ELR (cell line): ENCODE results near the gene AURKAIP1.

ENCODE experiments used
- DNase-seq: peaks from one replicate; pipeline ENCODE4 v3.0.0-alpha.2; 2015; ENCODE audit warnings: low read depth

Gene AURKAIP1

DNA sequence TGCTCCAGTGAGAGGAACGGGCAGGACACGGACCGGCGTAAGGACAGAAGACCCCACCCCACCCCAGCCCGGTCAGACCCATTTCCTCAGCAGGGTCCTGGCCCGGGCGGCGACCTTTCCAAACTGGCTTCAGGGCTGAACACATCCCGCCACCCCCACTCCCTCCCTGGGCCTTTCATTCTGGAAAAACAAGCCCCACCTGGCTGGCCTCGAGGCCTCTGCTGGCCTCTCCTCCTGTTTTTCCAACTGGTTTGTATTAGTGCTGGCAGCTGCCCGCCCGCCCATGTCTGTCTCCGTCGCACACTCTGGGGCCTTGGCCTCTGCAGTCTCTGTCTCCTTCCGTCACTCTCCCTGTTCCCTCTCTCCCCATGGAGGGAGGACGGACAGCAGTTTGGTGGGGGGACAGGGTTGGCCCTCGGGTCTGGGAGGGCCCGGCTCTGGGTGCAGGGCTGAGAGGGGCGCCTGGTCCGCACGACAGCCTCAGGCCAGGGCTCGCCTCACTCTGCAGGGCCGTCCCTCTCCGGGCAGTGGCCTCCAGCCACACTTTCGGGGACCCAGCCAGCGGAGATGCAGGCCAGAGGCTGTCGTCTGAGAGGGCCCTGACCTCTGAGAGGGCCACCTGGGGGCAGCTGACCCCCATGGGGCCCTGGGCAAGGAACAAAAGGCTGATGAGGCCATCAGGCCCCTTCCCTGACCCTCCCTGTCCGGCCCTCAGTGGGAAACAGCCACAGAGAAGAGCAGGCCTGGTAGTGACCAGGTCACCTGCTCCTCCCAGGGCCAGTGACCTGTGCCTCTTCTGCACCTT is 15.1 kb downstream of the AURKAIP1 start:
- DNase-seq, result peak; percentile 50

DNA sequence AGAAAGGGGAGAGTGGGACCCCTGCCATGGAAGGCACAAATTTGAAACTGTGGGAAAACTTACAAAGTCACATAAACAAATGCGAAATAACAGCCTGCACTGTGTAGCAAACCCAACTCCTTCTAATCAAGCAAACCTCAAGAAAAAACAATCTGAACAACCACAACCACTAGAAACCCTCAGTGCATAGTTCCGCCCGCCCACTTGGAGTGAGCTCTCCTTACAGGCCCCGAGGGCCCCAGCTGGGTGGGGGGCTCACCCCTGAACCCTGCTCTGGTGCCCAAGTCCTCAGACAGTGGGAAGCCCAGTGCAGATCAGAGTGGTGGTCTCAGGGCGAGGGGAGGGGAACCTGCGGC is 15.7 kb downstream of the AURKAIP1 start:
- peak; percentile 57 for DNase-seq

DNA sequence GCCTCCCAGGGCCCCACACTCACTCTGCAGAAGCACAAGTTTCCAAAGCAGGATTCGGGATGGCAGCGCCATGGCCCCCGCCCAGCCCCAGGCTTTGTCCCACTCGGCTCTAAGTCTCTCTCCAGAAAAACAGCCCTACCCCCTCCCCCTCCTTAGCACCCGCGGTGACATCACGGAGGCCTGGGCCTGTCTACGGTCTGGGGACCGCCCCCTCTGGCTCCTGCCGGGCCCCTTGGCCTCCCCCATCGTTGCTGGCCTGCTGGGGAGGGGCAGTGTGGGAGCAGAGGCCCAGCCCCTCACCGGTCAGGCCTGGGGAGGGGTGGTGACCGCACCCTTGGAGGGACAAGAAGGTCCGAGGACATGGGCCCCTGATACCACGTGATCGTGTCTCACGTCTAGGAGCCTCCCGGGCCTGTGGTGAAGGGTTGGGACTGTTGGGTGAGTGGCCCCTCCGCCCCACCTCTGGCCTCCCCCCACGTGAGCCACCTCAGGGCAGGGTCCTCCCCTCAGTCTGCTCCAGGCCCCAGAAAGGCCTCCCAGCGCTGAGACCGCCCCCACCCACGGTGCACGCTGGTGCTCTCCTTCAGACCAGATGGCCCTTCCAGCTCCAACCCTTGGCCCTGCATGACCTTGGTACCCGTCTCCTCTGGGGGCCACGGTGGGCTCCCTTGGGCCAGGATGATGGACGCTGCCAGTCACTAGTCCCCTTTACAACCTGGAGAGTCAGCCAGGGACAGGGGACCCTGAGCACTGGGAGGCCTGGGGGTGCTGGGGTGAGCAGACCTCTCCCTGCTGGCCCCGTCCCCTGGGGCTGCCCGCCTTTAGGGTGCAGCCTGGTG is 16.4 kb downstream of the AURKAIP1 start, which contains the start of gene MXRA8:
MXRA8 (minus strand) TSS at position 123 of the 839 bp plus-strand sequence; CDS start at position 72, 51 bp downstream.
- peak; percentile 78 for DNase-seq

DNA sequence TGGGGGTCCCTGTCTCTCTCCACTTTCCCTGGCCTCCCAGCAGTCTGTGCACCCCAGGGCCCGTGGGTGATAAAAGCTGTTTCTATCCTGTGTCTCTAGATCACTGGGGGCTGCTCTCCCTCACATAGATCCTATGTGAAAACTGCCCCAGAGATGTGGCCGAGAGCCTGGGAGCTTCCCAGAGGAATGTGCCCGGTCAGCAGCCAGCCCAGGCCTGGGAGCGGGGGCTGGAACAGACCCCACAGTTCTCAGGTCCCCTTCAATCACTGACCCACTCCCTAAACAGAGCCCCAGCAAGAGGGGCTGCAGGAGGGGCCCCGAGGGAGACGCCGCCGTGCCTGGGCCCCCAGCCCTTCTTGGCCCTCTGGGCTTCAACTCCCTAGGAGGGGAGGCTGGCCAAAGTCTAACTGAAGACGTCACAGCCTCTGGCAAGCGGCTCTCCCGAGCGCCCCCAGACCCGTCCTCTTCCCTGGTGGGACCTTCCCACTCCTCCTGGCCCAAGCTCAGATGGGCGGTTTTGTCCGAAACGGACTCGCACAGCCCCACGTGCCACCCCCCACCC is 17.1 kb downstream of the AURKAIP1 start:
- peak; percentile 62 for DNase-seq

DNA sequence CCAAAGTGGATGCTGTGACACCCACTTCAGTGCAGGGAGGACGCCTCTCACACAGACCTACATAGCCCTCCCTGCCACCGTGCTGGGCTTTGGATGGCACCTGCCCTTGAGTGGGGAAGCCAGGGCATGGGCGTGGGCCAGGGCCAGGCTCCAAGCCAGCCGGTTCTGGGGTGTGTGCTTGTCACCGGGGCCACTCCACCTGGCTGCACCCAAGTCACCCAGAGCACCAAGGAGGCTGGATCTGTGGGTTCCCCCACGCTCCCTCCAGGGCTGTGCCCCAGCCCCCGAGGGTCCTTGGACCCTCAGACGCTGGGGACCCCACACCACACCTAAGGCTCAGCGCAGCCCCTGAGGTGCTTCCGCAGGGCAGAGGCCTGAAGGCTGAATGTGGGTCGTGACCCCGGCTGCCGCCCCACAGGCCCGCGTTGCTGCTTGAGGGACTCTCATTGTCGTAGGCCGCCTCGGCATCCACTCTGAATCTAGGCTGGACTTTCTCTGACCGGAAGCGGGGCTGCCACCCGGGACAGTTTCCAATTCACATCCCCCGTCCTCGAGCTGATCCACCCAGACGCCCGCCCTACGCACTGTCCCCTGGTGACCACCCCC is 18.1 kb downstream of the AURKAIP1 start:
- DNase-seq, result peak; percentile 56

DNA sequence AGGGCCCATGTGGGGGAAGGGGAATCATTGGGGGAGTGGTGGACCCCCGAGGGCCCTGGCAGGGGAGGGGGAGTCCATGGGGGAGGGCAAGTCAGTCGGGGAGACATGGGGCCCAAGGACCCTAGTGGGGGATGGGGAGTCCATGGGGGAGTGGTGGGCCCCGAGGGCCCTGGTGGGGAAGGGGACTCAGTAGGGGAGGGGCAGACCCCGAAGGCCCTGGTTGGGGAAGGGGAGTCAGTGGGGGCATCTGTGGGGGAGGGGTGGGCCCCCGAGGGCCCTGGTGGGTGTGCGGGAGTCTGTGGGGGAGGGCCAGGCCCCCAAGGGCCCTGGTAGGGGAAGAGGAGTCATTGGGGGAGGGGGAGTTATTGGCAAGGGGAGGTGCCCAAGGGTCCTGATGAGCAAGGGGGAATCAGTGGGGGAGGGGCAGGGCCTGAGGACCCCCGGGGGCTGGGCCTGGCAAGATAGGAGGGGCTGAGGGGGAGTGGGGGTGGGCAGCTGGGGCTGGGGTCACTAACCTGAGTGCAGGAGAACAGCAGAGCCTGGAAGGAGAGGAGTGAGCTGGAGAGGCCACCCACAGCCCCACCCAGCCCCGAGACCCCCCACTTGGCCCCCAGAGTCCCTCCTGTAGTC is 18.7 kb downstream of the AURKAIP1 start:
- DNase-seq, result no peak

DNA sequence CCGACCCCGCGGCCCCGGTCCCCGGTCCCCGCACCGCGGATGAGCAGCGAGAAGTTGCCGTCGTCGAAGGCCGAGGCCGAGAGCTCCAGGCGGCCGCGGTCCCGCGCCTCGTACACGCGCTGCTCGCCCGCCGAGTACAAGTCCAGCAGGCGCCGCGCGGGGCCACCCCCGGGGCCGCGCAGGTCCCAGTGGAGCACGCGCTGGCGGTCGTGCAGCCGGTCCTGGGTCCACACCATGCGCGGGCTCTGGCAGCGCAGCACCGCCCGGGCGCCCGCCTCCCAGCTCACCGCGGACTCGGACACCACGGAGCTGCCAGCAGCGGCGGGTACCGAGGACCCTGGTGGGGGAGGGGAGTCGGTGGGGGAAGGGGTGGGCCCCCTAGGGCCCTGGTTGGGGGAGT is 19.6 kb downstream of the AURKAIP1 start:
- DNase-seq, result no peak

DNA sequence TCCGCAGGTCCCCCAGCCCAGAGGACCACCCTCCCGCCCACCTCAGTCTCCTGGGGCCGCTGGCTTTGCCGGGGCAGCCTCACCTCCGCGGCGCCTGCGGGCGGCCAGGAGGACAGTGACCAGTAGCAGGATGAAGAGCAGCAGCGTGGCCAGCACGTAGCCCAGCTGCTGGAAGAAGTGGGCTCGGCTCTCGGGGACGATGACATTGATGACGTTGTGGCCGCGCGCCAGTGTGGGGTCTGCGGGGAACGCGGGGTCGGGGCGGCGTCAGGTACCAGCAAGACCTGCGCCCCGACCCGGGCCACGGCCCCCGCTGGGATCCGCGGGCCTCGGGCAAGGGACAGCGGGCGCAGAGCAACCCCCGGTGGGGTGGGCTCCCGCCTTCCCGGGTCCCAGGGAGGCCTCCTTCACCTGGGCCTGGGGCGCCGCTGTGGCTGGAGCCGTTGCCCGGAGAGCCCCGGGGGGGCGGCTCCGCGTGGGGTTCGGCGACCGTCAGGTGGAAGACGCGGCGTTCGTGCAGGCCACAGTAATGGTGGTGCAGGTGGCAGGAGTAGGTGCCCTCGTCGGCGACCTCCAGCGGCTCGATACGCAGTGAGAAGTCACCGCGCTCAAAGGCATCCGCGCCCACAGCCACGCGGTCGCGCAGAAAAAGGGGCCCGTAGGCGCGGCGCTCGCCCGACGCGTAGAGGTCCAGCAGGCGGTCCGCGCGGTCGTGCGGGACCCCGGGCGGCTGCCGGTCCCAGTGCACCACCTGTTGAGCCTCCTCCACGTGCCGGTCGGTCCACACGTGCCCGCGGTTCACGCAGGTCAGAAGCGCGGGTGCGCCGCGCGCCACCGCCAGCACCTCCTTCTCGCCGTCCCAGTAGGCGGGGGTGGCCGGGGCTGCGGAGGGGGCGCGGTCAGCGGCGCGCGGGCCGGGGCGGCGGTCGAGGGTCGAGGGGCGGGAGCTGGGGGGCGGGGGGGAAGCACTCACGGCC is 20.4 kb downstream of the AURKAIP1 start:
- DNase-seq, result no peak

DNA sequence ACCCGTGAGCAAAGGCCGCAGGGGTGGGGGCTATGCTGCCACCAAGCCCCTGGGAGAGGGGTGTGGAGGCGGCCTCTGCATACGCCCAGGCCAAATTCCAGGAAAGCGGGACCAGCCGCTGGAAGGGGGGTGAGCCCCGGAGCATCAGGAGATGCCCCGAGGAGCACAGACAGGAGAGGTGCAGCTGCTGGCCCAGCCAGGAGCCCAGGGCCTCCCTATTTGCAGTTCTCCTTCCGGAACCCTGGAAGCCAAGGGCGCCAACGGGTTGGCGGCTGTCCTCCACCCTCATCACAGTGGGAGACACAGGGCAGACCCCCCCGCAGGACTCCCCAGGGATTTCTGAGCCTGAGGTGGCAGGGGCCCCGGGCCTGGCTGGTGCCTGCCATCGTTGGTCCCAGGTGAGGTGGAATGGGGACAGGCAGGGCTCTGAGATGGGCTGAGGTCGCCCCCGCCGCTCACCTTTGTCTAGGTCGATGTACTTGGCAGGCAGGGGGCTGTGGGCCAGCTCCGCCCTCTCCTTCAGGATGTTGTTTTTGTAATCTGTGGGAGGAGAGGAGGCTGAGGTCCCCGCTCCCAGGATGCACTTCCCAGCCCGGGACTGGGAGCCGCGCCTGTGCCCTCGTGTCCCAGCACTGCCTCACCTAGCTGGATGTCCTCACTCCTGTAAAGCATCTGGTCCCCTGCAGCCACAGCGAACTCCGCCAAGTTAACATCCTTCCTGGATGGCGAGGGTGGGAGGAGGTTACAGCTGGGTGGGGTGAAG is 21.4 kb downstream of the AURKAIP1 start:
- no peak for DNase-seq

DNA sequence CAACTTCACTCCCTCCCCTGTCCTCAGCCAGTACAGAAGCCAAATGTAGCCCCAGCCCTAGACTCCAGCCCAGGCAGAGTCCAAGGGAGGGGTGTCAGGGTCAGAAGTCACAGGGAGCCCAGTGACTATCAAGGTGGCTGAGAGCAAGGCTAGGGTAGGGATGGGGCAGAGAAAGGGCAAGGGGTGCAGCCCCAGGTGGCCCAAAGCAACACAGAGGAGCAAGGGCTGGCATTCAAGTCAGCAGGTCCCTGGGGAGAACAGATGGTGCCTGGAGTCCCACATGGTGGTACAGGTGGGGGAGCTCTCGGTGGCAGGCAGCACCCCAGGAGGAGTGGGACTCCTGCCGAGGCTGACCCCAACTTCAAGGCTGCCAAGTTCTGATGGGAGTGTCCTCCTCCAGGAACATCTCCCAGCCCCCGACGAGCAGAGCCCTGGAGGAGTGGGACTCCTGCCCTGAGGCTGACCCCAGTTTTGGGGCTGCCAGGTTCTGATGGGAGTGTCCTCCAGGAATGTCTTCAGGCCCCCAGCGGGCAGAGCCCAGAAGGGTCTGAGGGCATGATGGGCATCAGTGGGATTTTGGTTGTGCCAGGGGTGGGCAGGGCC is 22.1 kb downstream of the AURKAIP1 start:
- no peak for DNase-seq

DNA sequence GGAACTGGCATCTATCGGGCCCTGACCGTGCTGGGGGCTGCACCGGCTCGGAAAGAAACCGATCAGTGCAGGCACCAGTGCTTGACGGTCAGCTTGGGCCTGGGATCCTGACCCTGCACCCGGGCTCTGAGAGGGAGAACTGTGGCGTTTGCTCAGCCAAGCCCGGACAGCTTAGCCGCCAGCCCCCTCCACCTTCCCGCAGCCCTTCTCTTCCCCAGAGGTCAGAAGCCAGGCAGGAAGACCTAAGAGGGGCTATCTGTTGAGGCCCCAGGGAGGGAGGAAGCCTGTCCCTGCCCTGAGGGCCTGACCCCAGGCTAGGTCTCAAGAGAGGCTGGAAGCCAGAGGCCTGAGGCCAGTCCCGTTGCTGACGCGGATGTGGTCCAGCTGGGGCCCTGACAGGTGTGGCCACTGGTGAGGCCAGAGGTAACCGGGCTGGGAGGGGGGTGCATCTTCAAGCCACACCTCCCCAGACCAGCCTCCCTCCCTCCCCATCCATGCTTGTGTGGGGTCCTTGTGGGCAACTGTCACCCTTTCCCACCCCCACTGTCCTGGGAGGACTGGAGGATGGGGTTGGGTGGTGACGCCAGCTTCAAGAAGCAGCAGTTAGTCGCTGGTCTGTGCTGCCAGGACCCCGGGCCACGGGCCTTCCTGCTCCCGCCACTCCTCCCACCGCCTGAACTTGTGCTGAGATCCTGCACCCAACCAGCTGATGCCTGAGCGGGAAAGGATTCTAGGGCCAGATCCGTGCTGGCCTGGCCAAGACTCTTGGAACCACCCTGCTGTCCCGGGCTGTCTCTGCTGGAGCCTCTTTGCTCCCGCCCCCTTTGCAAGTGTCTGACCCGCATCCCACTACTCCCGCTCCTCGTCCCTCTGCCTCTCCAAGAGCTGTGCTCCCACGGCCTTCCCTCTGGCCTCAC is 23.2 kb downstream of the AURKAIP1 start:
- DNase-seq, result peak; percentile 42

DNA sequence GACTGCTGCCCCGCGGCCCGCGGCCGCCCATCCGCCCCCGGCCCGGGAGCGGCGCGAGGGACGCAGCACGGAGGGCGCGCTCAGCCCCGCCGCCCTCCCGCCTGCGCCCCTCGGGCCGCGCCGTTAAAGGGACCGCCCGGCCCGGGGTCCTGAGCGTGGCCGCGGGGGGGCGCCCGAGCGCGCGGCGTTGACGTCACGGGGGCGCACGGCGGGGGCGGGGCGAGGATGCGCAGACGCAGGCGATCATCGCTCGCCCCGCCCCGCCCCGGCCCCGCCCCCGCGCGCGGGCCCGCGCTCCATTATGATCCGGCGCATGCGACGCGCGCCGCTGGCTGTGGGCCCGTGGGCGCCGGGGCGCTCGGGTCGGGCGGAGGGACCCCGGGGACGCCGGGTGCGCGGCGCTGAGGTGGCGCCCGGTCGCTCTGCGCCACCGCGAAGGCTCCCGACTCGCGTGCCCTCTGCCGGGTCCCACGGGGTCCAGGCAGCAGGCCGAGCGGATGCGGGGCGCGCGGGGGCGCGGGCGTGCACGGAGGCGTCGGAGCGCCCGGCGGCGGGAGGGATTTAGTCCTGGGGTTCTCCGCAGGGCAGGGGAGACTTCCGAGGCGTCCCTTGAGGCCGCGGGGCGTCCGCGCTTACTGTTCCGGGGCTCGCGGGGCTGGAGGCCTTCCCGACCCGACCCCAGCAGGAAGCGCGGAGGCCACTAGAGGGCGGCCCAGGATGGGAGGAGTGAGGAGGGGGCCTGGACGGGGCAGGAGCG is 25.6 kb downstream of the AURKAIP1 start, which contains the start of gene DVL1:
DVL1 (minus strand) TSS at position 163 of the 757 bp plus-strand sequence. CDS start 353 bp downstream, outside the sequence.
- peak; percentile 75 for DNase-seq

DNA sequence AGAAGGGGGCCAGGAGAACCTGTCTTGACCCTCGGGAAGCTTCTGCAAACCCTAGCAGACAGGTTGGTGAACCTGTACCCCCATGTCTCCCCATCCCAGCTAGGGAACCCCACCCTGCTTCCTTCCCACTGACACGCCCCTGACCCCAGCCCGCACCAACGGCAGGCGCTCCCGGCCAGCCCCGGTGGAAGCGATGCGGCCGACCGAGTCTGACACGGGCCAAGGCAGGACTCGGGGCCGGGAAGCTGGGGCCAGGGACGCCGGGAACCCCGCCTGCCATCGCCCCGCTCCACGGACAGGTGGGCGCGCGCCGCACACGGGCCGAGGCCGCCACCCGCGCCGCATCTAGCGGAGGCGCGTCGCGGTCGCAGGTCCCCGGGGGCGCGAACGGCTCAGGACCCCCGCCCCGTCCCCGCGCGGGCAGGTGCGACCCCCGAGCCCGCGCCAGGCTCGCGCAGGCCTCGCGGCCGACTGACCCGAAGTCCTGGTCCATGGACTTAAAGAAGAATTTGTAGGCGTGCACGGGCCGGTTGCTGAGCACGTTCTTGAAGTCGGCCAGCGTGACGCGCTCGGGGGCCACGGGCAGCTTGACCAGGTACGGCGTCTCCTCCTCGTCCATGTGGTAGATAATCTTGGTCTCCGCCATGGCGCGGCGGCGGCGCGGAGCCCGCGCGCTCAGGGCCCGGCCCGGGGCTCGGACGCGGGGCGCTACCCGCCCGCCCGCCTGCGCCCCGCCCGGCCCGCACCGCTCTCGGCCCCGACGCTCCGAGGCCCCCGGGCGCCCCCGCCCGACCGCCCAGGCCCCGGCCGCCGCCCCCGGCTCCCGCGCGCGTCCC is 26.4 kb downstream of the AURKAIP1 start:
- DNase-seq, result peak; percentile 60

DNA sequence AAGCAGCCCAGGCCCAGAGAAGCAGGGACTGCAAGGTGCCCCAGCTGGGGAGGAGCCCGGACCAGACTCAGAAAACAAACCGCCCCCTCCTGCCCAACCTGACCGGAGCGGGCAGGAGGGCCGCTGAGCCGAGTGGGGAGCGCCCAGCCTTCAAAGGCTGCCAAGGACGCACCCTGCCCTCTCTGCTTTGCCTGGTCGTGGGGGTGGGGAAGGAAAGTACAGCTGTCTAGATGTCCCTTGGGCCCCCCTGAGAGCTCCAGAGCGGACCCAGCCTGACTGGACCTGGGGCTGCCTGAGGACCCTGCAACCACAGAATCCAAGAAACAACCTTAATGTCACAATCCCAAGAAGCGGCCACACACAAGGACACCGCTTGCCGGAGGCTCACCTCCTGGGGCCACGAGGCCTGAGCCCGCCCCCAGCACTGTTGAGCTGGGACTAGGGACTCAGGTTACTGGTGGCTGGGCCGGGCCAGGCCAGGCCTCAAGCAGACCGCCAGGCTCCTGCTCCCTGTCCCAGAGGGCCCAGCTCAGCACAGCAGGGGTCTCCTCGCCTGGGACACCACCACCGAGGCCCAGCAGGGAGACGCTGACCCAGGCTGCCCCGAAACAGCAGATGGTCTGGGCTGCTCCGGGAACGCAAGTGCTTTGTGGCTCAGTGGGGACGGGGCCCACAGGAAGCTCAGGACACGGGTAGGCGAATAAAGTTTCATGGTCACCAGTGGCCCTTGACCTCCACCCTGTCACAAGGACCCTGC is 27.2 kb downstream of the AURKAIP1 start:
- peak; percentile 59 for DNase-seq

DNA sequence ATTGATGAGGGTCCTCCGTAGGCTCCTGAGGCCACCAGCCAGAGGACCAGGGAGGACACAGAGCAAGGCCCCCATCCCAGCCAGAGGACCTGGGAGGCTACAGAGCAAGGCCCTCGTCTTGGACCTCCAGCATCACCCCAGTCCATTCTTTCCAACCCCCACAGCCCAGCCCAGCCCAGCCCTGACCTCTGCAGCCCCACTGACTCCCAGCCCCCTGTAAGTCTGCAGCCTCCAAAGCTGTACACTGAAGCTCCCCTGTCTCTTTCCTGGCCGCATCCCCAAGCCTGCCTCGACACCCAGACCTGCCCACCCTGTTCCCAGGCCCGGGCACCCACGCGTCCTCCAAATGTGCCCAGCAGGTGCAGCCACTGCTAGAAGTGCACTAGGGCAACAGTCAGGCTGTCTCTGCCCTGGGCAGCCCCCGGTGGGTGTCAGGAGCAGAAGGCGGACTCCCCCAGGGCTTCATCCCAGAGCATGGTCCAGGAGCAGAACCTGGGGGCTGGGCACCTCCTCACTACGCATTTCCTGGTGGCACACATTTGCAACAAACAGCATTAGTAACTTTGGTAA is 27.9 kb downstream of the AURKAIP1 start:
- DNase-seq, result no peak
